NCI-H82 (cell line): ENCODE measurements around the gene FASTKD2.
"Not testable (repeated sequence)": the region's sequence is repeated elsewhere in the genome, so short reads cannot be mapped to it uniquely, and the experiment has no call there.

Experiments used
- DNase-seq: peaks from one replicate; lab custom pipeline; 2025; lab: John Stamatoyannopoulos, UW

Gene FASTKD2

GRCh38 chr2:206790311-206790935, 25.0 kb downstream of the FASTKD2 start:
- no peak for DNase-seq

GRCh38 chr2:206792645-206793044, 27.2 kb downstream of the FASTKD2 start:
- DNase-seq, result no peak

GRCh38 chr2:206797376-206797775, 32.0 kb downstream of the FASTKD2 start:
- DNase-seq, result no peak

GRCh38 chr2:206798000-206798399, 32.6 kb downstream of the FASTKD2 start:
- DNase-seq, result no peak

- no peak for DNase-seq
Observed at GRCh38 chr2:206799083-206799482, 33.7 kb downstream of the FASTKD2 start.

- DNase-seq, result peak; percentile 92
Observed at GRCh38 chr2:206800506-206801417, 35.4 kb downstream of the FASTKD2 start.

GRCh38 chr2:206801418-206802189, 36.2 kb downstream of the FASTKD2 start:
- DNase-seq, result peak; percentile 85

GRCh38 chr2:206802654-206803514, 37.5 kb downstream of the FASTKD2 start:
- peak; percentile 57 for DNase-seq

- DNase-seq, result no peak
Observed at GRCh38 chr2:206804326-206804725, 38.9 kb downstream of the FASTKD2 start.

- peak; percentile 46 for DNase-seq
Observed at GRCh38 chr2:206805887-206806607, 40.6 kb downstream of the FASTKD2 start.

- DNase-seq, result not testable (repeated sequence)
Observed at GRCh38 chr2:206807624-206808023, 42.2 kb downstream of the FASTKD2 start.

GRCh38 chr2:206812471-206812870, 47.1 kb downstream of the FASTKD2 start:
- DNase-seq, result not testable (repeated sequence)

GRCh38 chr2:206814498-206814897, 49.1 kb downstream of the FASTKD2 start:
- DNase-seq, result no peak

GRCh38 chr2:206820807-206821206, 55.4 kb downstream of the FASTKD2 start:
- DNase-seq, result no peak

GRCh38 chr2:206823178-206823577, 57.8 kb downstream of the FASTKD2 start:
- no peak for DNase-seq

- DNase-seq, result no peak
Observed at GRCh38 chr2:206824087-206824618, 58.7 kb downstream of the FASTKD2 start.

- DNase-seq, result no peak
Observed at GRCh38 chr2:206824993-206825392, 59.6 kb downstream of the FASTKD2 start.

GRCh38 chr2:206831442-206831995, 66.1 kb downstream of the FASTKD2 start:
- DNase-seq, result no peak

GRCh38 chr2:206832873-206833272, 67.5 kb downstream of the FASTKD2 start:
- DNase-seq, result no peak

- no peak for DNase-seq
Observed at GRCh38 chr2:206833291-206833690, 67.9 kb downstream of the FASTKD2 start.
